Lower leg skin (tissue), 4 donors: ENCODE results near the gene TMEM94. TPM values are rescaled to one million over a fixed set of nuclear protein-coding genes. Genes with fewer than 3 reads are reported as not detected.
"Not testable (repeated sequence)": the region's sequence is repeated elsewhere in the genome, so short reads cannot be mapped to it uniquely, and the experiment has no call there.

Experiments used
- DNase-seq, 2 donors: peaks; one replicate each; pipeline ENCODE4 v3.0.0-alpha.2; 2019; ENCODE audit warnings: low spot score in 2 of 2
- H3K4me3 ChIP-seq: fragments of 200-600 bp; sonication (generic); 2 replicates; pipeline ENCODE4 v1.5.1; 2017; ENCODE audit warnings: mild to moderate bottlenecking, low read depth; ENCODE audit not compliant: poor library complexity, severe bottlenecking
- POLR2A ChIP-seq, 2 donors: fragments of 450-650 bp; IDR thresholded peaks; one replicate each; pipeline ENCODE4 v1.6.1; 2016 to 2017; ENCODE audit warnings: antibody characterized with exemption in 2 of 2, mild to moderate bottlenecking in 1 of 2, moderate library complexity in 1 of 2
- WGBS, 2 donors: methylation state at CpG; one replicate each; pipeline ENCODE4 v1.1.5; 2018; 5-methylcytosine and 5-hydroxymethylcytosine counted together
- intact Hi-C: fragments of 100-400 bp; cut with DNase I; formaldehyde crosslinking; loops from one replicate; pipeline ENCODE4 v1.15.0; 2023; ENCODE audit warnings: low total_unique reads
- total RNA-seq, 4 donors: library from RNA; depleted of rRNA; stranded (reverse); fragments of >200 nt; gene quantifications; one replicate each; pipeline ENCODE4 v1.1.0, GENCODE V29; 2016
- TF ChIP-seq, protein P1 (sequence below), 3 donors: fragments of 450-650 bp; IDR thresholded peaks; one replicate each; pipeline ENCODE4 v1.5.1; 2016; ENCODE audit warnings: antibody characterized with exemption in 3 of 3, mild to moderate bottlenecking in 3 of 3, moderate library complexity in 2 of 3

The TMEM94 gene
- total RNA-seq, 4 donors from 2014 or later, result 39.3 to 103 (median 79.0) TPM

DNA sequence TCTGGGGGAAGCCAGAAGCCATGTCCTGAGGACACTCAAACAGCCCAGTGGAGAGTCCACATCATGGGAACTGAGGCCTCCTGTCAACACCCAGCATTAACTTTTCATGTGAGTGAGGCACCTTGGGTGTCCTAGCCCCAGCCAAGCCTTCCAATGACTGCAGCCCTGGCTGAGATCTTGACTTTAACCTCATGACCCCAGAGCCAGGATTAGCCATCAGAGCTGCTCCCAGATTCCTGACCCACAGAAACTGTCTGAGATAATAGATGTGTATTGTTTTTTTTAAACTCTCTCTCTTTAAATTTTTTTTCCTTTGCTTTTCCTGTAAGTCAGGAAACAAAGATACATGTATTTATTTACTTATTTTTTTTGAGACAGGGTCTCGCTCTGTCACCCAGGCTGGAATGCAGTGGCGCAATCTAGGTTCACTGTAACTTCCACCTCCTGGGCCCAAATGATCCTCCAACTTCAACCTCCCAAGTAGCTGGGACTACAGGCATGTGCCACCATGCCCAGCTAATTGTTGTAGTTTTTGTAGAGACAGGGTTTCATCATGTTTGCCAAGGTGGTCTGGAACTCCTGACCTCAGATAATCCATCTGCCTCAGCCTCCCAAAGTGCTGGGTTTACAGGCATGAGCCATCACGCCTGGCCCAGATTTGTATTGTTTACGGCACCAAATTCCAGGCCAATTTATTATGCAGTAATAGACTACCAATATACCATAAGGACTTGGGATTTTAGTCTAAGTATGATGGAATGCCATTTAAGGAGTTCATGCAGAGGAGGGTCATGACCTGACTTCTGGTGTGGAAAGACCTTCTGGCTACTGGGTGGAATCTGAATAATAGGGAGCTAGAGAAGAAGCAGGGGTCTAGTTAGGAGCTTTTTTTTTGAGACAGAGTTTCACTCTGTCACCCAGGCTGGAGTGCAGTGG, 14.0 kb upstream of the TMEM94 start:
- WGBS, 2 donors, result 71 to 77% methylated on average over 4 of the region's 4 CpGs
- no peak overlapping the region for H3K4me3 ChIP-seq
- intact Hi-C loops, result no loop called here
- TF ChIP-seq, protein P1, sequence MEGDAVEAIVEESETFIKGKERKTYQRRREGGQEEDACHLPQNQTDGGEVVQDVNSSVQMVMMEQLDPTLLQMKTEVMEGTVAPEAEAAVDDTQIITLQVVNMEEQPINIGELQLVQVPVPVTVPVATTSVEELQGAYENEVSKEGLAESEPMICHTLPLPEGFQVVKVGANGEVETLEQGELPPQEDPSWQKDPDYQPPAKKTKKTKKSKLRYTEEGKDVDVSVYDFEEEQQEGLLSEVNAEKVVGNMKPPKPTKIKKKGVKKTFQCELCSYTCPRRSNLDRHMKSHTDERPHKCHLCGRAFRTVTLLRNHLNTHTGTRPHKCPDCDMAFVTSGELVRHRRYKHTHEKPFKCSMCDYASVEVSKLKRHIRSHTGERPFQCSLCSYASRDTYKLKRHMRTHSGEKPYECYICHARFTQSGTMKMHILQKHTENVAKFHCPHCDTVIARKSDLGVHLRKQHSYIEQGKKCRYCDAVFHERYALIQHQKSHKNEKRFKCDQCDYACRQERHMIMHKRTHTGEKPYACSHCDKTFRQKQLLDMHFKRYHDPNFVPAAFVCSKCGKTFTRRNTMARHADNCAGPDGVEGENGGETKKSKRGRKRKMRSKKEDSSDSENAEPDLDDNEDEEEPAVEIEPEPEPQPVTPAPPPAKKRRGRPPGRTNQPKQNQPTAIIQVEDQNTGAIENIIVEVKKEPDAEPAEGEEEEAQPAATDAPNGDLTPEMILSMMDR (IDR thresholded peaks at IDR 0.05), result no peak
- TF ChIP-seq POLR2A (IDR thresholded peaks at IDR 0.05), result no peak
- no peak for DNase-seq

DNA sequence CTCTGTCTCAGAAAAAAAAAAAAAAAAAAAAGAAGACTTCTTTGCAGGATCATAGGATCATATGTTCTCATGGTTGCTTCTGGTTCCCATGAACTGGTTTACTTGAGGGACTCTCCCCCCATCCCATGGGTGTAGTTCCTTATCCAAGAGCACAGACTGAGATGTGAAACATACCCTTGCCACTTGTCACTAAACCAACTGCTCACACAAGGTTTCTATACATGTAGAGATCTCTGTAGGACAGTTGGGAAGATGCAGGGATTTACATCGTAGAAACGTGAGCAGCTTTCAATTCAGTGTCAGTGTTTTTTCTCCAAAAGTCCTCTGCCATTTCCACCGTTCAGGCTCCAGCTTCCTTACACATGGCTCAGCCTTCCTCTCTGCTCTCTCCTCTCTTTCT, 11.1 kb upstream of the TMEM94 start:
- H3K4me3 ChIP-seq, result no peak overlapping the region
- TF ChIP-seq POLR2A (IDR thresholded peaks at IDR 0.05), result no peak
- TF ChIP-seq, protein P1 (IDR thresholded peaks at IDR 0.05), result no peak
- DNase-seq, result no peak
- WGBS, 2 donors, result 78 to 85% methylated on average over 3 of the region's 3 CpGs
- intact Hi-C loops, result no loop called here

DNA sequence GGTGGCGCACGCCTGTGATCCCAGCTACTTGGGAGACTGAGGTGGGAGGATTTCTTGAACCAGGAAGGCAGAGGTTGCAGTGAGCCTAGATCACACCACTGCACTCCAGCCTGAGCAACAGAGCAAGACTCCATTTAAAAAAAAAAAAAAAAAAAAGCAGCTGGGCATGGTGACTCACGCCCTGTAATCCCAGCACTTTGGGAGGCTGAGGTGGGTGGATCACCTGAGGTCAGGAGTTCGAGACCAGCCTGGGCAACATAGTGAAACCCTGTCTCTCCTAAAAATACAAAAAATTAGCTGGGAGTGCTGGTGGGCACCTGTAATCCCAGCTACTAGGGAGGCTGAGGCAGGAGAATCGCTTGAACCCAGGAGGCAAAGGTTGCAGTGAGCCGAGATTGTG, 10.5 kb upstream of the TMEM94 start:
- intact Hi-C loops, DNase-seq, H3K4me3 ChIP-seq: not testable (repeated sequence)
- WGBS, 2 donors, result 91 to 94% methylated on average over 6 of the region's 6 CpGs

DNA sequence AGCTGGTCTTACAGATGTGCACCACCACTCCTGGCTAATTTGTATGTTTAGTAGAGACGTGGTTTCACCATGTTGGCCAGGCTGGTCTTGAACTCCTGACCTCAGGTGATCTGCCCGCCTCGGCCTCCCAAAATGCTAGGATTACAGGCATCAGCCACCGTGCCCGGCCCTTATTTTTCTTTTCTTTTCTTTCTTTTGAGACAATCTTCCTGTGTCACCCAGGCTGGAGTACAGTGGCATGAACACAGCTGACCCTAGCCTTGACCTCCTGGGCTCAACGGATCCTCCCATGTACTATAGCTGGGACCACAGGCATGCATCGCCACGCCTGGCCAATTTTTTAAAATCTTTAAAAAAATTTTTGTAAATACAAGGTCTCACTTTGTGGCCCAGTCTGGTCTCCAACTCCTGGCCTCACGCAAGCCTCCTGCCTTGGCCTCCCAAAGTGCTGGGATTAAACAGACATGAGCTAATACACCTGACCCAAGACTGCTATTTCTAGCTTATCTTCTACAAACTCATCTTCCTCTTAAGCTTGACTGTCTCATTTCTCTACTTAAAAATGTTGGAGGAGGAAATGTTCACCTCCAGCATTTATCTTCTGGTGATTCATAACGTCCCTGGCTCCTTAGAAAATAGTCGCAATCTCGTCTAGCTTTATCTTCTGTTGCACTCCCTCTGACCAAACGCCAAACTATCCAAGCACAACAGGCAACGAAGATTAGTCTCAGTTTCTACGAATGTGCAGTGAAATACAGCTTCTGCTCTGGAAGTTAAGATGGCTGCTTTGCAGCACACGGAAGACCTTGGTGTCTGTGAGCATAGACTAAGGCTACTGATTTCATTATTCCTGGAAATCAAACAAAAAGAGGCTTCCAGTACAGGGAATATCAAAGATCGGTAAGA, 8.2 kb upstream of the TMEM94 start:
- WGBS, 2 donors, result 87% methylated on average over 17 of the region's 17 CpGs
- DNase-seq, result no peak
- intact Hi-C loops, result no loop called here
- TF ChIP-seq, protein P1 (IDR thresholded peaks at IDR 0.05), result no peak
- TF ChIP-seq POLR2A (IDR thresholded peaks at IDR 0.05), result no peak
- no peak overlapping the region for H3K4me3 ChIP-seq

DNA sequence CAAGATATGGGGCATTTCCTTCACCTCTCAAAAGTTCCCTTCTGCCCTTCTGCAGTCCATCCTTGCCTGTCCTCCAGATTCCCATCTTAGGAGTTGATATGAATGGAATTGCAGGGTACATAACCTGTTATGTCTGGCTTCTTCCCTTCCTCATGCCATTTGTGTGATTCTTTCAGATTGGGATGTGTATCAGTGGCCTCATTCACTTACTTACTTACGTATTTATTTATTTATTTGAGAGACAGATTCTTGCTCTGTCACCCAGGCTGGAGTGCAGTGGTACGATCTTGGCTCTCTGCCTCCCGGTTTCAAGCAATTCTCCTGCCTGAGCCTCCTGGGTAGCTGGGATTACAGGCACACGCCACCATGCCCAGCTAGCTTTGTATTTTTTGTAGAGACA, 6.2 kb upstream of the TMEM94 start:
- no peak overlapping the region for H3K4me3 ChIP-seq
- DNase-seq, result no peak
- WGBS, 2 donors, result 81 to 91% methylated on average over 4 of the region's 4 CpGs
- TF ChIP-seq, protein P1 (IDR thresholded peaks at IDR 0.05), result no peak
- no peak for TF ChIP-seq POLR2A (IDR thresholded peaks at IDR 0.05)
- intact Hi-C loops, result no loop called here

DNA sequence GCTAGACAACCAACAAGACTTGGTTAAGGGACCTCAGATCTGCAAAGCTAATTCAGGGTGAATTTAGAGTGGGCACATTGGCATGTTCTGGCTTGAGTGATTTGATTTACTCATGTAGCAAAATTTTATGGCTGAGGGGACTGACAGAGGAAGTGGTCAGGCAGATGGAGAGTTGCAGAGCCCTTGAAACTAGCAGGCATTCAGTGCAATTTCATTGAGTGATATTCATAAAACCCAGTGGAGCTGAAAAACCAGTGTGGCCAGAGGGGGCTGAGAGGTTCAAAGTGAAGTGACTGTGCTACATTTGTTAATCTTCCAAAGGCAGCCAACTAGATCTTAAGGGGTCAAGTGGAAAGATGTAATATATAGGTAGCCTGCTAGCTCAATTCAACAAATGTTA, 2.2 kb upstream of the TMEM94 start:
- no peak overlapping the region for H3K4me3 ChIP-seq
- intact Hi-C loops, result no loop called here
- DNase-seq, result no peak
- no peak for TF ChIP-seq POLR2A (IDR thresholded peaks at IDR 0.05)
- TF ChIP-seq, protein P1 (IDR thresholded peaks at IDR 0.05), result no peak

DNA sequence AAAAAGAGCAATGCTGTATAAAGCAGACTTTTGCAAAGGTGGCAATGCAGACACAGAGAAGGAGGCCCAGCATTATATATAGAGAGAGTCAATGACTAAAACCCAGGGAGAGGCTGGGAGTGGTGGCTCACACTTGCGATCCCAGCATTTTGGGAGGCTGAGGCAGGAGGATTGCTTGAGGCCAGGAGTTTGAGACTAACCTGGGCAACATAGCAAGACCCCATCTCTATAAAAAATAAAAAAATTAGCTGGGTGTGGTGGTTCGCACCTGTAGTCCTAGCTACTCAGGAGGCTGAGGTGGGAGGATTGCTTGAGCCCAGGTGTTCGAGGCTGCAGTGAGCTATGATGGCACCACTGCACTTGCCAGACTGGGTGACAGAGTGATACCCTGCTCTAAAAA, 1.8 kb upstream of the TMEM94 start:
- H3K4me3 ChIP-seq, intact Hi-C loops, DNase-seq: not testable (repeated sequence)
- WGBS, 2 donors, result 97 to 98% methylated on average over 3 of the region's 3 CpGs
